GM12878 (cell line): ENCODE results near the gene NTM. TPM values are rescaled to one million over a fixed set of nuclear protein-coding genes. Genes with fewer than 3 reads are reported as not detected.

Source experiments
- ATAC-seq: fragments of 200-7000 bp; cut with Tn5 transposase; 3 replicates; pipeline ENCODE4 v1.9.1; 2020; ENCODE audit warnings: mild to moderate bottlenecking, moderate library complexity
- BruUV-seq: library from RNA; stranded (reverse); fragments of 400-500 nt; replicated peaks from 2 replicates; lab custom pipeline; 2021; lab: Mats Ljungman, UMichigan
- CTCF ChIA-PET: fragments of 300-600 bp; sonication (Branson Sonifier 250); formaldehyde crosslinking; extraction: SDS; loops from one replicate; lab custom pipeline; 2021; ENCODE audit warnings: inconsistent platforms; lab: Yijun Ruan, JAX
- POLR2A ChIA-PET: fragments of 350-600 bp; formaldehyde crosslinking; extraction: SDS; loops from one replicate; lab custom pipeline; 2021; ENCODE audit warnings: inconsistent platforms; lab: Charles Lee
- RAD21 ChIA-PET: fragments of 300-600 bp; sonication (Branson Sonifier 250); formaldehyde crosslinking; loops from one replicate; lab custom pipeline; 2023; ENCODE audit warnings: antibody characterized with exemption; ENCODE audit not compliant: unreplicated experiment; lab: Charles Lee
- SMC1A ChIA-PET: fragments of 300-600 bp; sonication (Branson Sonifier 250); formaldehyde crosslinking; loops from one replicate; lab custom pipeline; 2023; ENCODE audit not compliant: unreplicated experiment, uncharacterized antibody; lab: Charles Lee
- DNase-seq: peaks from one replicate; pipeline ENCODE4 v3.0.0-alpha.2; 2011; ENCODE audit warnings: low read depth, low spot score
- FAIRE-seq: peaks from 3 replicates; lab custom pipeline; 2011; peaks lifted over from hg19 to GRCh38; lab: Jason Lieb, UNC
- H2AFZ ChIP-seq: 2 replicates; pipeline ENCODE4 v1.6.0; 2011; ENCODE audit warnings: low read depth, low read length, control low read depth; ENCODE audit not compliant: control insufficient read depth
- H3K27ac ChIP-seq: 2 replicates; pipeline ENCODE4 v1.5.1; 2011; ENCODE audit warnings: control low read depth; ENCODE audit not compliant: control insufficient read depth, insufficient read depth
- H3K27me3 ChIP-seq, 2 experiments: replicated peaks in 1 of 2; 2 replicates each; pipeline versions ENCODE4 v1.6.0 to v1.6.1; 2011; ENCODE audit warnings: low read length in 1 of 2; ENCODE audit not compliant: control insufficient read depth in 2 of 2, insufficient read depth in 2 of 2
- H3K36me3 ChIP-seq, 2 experiments: 2 replicates each; pipeline ENCODE4 v1.5.1; 2011; ENCODE audit warnings: low read length in 1 of 2; ENCODE audit not compliant: control insufficient read depth in 2 of 2, insufficient read depth in 2 of 2
- H3K4me1 ChIP-seq: 2 replicates; pipeline ENCODE4 v1.6.1; 2011; ENCODE audit warnings: mild to moderate bottlenecking, low read length, moderate library complexity, mixed read lengths; ENCODE audit not compliant: control insufficient read depth, insufficient read depth
- H3K4me2 ChIP-seq: 2 replicates; pipeline ENCODE4 v1.6.0; 2011; ENCODE audit warnings: control low read depth; ENCODE audit not compliant: control insufficient read depth, insufficient read depth
- H3K4me3 ChIP-seq: fragments of 200-600 bp; sonication (generic); 2 replicates; pipeline ENCODE4 v1.5.1; 2016
- H3K79me2 ChIP-seq: 2 replicates; pipeline ENCODE4 v1.6.0; 2011; ENCODE audit warnings: low read length; ENCODE audit not compliant: control insufficient read depth, insufficient read depth
- H3K9ac ChIP-seq: 2 replicates; pipeline ENCODE4 v1.8.0; 2011; ENCODE audit warnings: low read length, control low read depth, mixed read lengths; ENCODE audit not compliant: control insufficient read depth, insufficient read depth
- H3K9me3 ChIP-seq: replicated peaks from 3 replicates; pipeline ENCODE4 v1.5.1; 2011; ENCODE audit warnings: mild to moderate bottlenecking, low read length; ENCODE audit not compliant: control insufficient read depth, insufficient read depth
- H4K20me1 ChIP-seq: 2 replicates; pipeline ENCODE4 v1.6.0; 2011; ENCODE audit not compliant: control insufficient read depth, insufficient read depth
- BMI1 ChIP-seq: fragments of 450-650 bp; IDR thresholded peaks from 2 replicates; pipeline ENCODE4 v1.6.1; 2016; ENCODE audit warnings: mild to moderate bottlenecking, moderate library complexity, borderline replicate concordance
- CREB1 ChIP-seq: IDR thresholded peaks from 2 replicates; pipeline ENCODE4 v1.6.1; 2012; ENCODE audit warnings: low read depth, mild to moderate bottlenecking, inconsistent platforms
- JUNB ChIP-seq: IDR thresholded peaks from 2 replicates; pipeline ENCODE4 v1.6.1; 2016; ENCODE audit warnings: antibody characterized with exemption, mild to moderate bottlenecking
- NR2C1 ChIP-seq: fragments of 450-650 bp; IDR thresholded peaks from 2 replicates; pipeline ENCODE4 v1.6.1; 2017; ENCODE audit warnings: antibody characterized with exemption, mild to moderate bottlenecking, moderate library complexity
- NRF1 ChIP-seq: conservative IDR thresholded peaks from 2 replicates; pipeline ENCODE4 v1.6.1; 2011; ENCODE audit warnings: mild to moderate bottlenecking, low read depth, low read length, improper control_type of control experiment
- PAX8 ChIP-seq: fragments of 450-650 bp; IDR thresholded peaks from 2 replicates; pipeline ENCODE4 v1.6.1; 2017; ENCODE audit warnings: mild to moderate bottlenecking, moderate library complexity
- POLR2A ChIP-seq: IDR thresholded peaks from 2 replicates; pipeline ENCODE4 v1.6.1; 2011; ENCODE audit warnings: low read depth, mild to moderate bottlenecking, low read length
- RCOR1 ChIP-seq: conservative IDR thresholded peaks from 2 replicates; pipeline ENCODE4 v1.6.1; 2012; ENCODE audit warnings: low read depth, low read length, improper control_type of control experiment
- RELB ChIP-seq: fragments of 450-650 bp; IDR thresholded peaks from 2 replicates; pipeline ENCODE4 v1.6.1; 2017; ENCODE audit warnings: low read depth, mild to moderate bottlenecking, moderate library complexity
- SMAD1 ChIP-seq: fragments of 450-650 bp; IDR thresholded peaks from 2 replicates; pipeline ENCODE4 v1.6.1; 2018; ENCODE audit warnings: mild to moderate bottlenecking, low read depth; ENCODE audit not compliant: partially characterized antibody
- SMAD5 ChIP-seq: IDR thresholded peaks from 2 replicates; pipeline ENCODE4 v1.6.1; 2016; ENCODE audit warnings: antibody characterized with exemption, low read depth
- SMC3 ChIP-seq: IDR thresholded peaks from 2 replicates; pipeline ENCODE4 v1.6.1; 2011; ENCODE audit warnings: low read length, improper control_type of control experiment, borderline replicate concordance
- SREBF2 ChIP-seq: IDR thresholded peaks from 2 replicates; pipeline ENCODE4 v1.6.1; 2012; ENCODE audit warnings: mild to moderate bottlenecking, low read length
- SRF ChIP-seq, 2 experiments: IDR thresholded peaks; 2 replicates each; pipeline ENCODE4 v1.6.1; 2011; ENCODE audit warnings: low read depth in 2 of 2, low read length in 2 of 2, mild to moderate bottlenecking in 1 of 2, moderate library complexity in 1 of 2
- ZBTB11 ChIP-seq: fragments of 450-650 bp; formaldehyde crosslinking; IDR thresholded peaks from 2 replicates; pipeline ENCODE4 v1.5.0; 2022; ENCODE audit warnings: mild to moderate bottlenecking, missing genetic modification characterization
- WGBS: methylation state at CpG from one replicate; pipeline ENCODE4 v1.1.6; 2016; ENCODE audit warnings: low lambda C conversion rate; ENCODE audit not compliant: insufficient replicate concordance, insufficient coverage; ENCODE audit errors: missing lambda C conversion rate; 5-methylcytosine and 5-hydroxymethylcytosine counted together
- in situ Hi-C: fragments of 300-500 bp; cut with MboI; formaldehyde crosslinking; loops from 9 replicates; pipeline ENCODE4 v1.14.3; 2018; ENCODE audit warnings: mixed read lengths
- intact Hi-C: fragments of 100-400 bp; cut with micrococcal nuclease; formaldehyde crosslinking; loops from one replicate; pipeline ENCODE4 v1.14.2; 2022; ENCODE audit not compliant: unreplicated experiment
- polyA plus RNA-seq, 11 experiments: library from polyadenylated mRNA; depleted of rRNA in 4 of 11; unstranded in 6 of 11; stranded (reverse) in 5 of 11; fragments of >200 nt; fragmentation: Nextera tagmentation in 4 of 11; fragmentation: Illumina TruSeq in 1 of 11; extraction: Ambion mirVana in 4 of 11; extraction: Trizol in 1 of 11; gene quantifications; 1 replicate in 1 of 11; 2 replicates in 10 of 11; pipeline versions ENCODE4 v1.2.1 to v1.2.3, GENCODE V29; 2011 to 2016; ENCODE audit warnings: inconsistent platforms in 2 of 11, missing spikeins in 2 of 11, low read depth in 1 of 11
- total RNA-seq, 4 experiments: library from RNA; depleted of rRNA in 3 of 4; stranded (reverse); fragments of >200 nt in 3 of 4; fragmentation: Illumina TruSeq in 1 of 4; extraction: Trizol in 1 of 4; gene quantifications; 2 replicates each; pipeline versions ENCODE4 v1.2.1 to v1.2.3, GENCODE V29; 2013 to 2021
- TF ChIP-seq, protein P1 (sequence below): IDR thresholded peaks from 2 replicates; pipeline ENCODE4 v1.6.1; 2012; ENCODE audit warnings: low read length, inconsistent platforms
- TF ChIP-seq, protein P2 (sequence below): fragments of 150-350 bp; IDR thresholded peaks from 2 replicates; pipeline ENCODE4 v1.6.1; 2014; ENCODE audit warnings: mild to moderate bottlenecking, low read depth, low read length

Gene NTM
- total and polyA plus RNA-seq, 10 of the 15 experiments (the other 5 are each of a cell fraction or from before 2014, with no cell fraction given): not detected

- TF ChIP-seq NR2C1 (no peak), POLR2A (no peak), SMC3 (no peak), PAX8 (no peak), SMAD5 (no peak), JUNB (no peak), RELB (no peak), SREBF2 (no peak), RCOR1 (no peak), ZBTB11 (no peak), SMAD1 (no peak), NRF1 (no peak), CREB1 (no peak), SRF (IDR thresholded peaks at IDR 0.05; ENCODE audit: low read depth in 2 of 2, low read length in 2 of 2) (no peak), BMI1 (no peak)
- TF ChIP-seq, protein P1, sequence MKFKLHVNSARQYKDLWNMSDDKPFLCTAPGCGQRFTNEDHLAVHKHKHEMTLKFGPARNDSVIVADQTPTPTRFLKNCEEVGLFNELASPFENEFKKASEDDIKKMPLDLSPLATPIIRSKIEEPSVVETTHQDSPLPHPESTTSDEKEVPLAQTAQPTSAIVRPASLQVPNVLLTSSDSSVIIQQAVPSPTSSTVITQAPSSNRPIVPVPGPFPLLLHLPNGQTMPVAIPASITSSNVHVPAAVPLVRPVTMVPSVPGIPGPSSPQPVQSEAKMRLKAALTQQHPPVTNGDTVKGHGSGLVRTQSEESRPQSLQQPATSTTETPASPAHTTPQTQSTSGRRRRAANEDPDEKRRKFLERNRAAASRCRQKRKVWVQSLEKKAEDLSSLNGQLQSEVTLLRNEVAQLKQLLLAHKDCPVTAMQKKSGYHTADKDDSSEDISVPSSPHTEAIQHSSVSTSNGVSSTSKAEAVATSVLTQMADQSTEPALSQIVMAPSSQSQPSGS: no peak
- TF ChIP-seq, protein P2, sequence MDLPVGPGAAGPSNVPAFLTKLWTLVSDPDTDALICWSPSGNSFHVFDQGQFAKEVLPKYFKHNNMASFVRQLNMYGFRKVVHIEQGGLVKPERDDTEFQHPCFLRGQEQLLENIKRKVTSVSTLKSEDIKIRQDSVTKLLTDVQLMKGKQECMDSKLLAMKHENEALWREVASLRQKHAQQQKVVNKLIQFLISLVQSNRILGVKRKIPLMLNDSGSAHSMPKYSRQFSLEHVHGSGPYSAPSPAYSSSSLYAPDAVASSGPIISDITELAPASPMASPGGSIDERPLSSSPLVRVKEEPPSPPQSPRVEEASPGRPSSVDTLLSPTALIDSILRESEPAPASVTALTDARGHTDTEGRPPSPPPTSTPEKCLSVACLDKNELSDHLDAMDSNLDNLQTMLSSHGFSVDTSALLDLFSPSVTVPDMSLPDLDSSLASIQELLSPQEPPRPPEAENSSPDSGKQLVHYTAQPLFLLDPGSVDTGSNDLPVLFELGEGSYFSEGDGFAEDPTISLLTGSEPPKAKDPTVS: no peak
- ChIA-PET SMC1A (no interaction called here), CTCF (interaction anchor here (0.9 to 1.5 kb wide), 2 partner anchors 151 to 275 kb away, joined by 3 read pairs; no protein-coding TSS in a partner anchor), RAD21 (no interaction called here), POLR2A (no interaction called here)
- Histone ChIP-seq H3K27me3 (peaks cover 2% of the 10 kb centered on the region in 2 experiments; a peak in 1 of 4 replicates), H3K27ac (no peak overlapping the region), H3K9ac (no peak overlapping the region), H3K79me2 (no peaks in the 10 kb centered on the region), H3K4me2 (no peak overlapping the region), H4K20me1 (no peaks in the 10 kb centered on the region), H2AFZ (no peak overlapping the region), H3K9me3 (no peaks in the 10 kb centered on the region), H3K36me3 (no peaks in the 10 kb centered on the region), H3K4me1 (no peaks in the 10 kb centered on the region), H3K4me3 (no peak overlapping the region)
- intact Hi-C loops: no loop called here
- 9% methylated on average over 2 of the region's 2 CpGs for WGBS
- no peak for ATAC-seq
- no peak for FAIRE-seq
- DNase-seq: no peak
- in situ Hi-C loops: no loop called here
- no TSS peak for BruUV-seq
These were observed 152.4 kb downstream of the NTM start for GRCh38 chr11:131522851-131523250.
